Lower leg skin (tissue), 3 donors: ENCODE data around the gene SLC5A11.

Experiments
- POLR2A ChIP-seq, 2 donors: fragments of 450-650 bp; IDR thresholded peaks; one replicate each; pipeline ENCODE4 v1.6.1; 2016 to 2017; ENCODE audit warnings: antibody characterized with exemption in 2 of 2, mild to moderate bottlenecking in 1 of 2, moderate library complexity in 1 of 2
- TF ChIP-seq, protein P1 (sequence below), 3 donors: fragments of 450-650 bp; IDR thresholded peaks; one replicate each; pipeline ENCODE4 v1.5.1; 2016; ENCODE audit warnings: antibody characterized with exemption in 3 of 3, mild to moderate bottlenecking in 3 of 3, moderate library complexity in 2 of 3

- TF ChIP-seq, protein P1, sequence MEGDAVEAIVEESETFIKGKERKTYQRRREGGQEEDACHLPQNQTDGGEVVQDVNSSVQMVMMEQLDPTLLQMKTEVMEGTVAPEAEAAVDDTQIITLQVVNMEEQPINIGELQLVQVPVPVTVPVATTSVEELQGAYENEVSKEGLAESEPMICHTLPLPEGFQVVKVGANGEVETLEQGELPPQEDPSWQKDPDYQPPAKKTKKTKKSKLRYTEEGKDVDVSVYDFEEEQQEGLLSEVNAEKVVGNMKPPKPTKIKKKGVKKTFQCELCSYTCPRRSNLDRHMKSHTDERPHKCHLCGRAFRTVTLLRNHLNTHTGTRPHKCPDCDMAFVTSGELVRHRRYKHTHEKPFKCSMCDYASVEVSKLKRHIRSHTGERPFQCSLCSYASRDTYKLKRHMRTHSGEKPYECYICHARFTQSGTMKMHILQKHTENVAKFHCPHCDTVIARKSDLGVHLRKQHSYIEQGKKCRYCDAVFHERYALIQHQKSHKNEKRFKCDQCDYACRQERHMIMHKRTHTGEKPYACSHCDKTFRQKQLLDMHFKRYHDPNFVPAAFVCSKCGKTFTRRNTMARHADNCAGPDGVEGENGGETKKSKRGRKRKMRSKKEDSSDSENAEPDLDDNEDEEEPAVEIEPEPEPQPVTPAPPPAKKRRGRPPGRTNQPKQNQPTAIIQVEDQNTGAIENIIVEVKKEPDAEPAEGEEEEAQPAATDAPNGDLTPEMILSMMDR (IDR thresholded peaks at IDR 0.05), result no peak
- no peak for TF ChIP-seq POLR2A (IDR thresholded peaks at IDR 0.05)
Observed at GRCh38 chr16:24833352-24833751, 12.4 kb upstream of the SLC5A11 start.
